K562 (cell line): ENCODE results near the gene POGZ. TPM values are rescaled to one million over a fixed set of nuclear protein-coding genes. Genes with fewer than 3 reads are reported as not detected.

Experiments used
- ARID1B ChIP-seq: fragments of 450-650 bp; IDR thresholded peaks from 2 replicates; pipeline ENCODE4 v1.6.1; 2016; ENCODE audit warnings: antibody characterized with exemption, mild to moderate bottlenecking, inconsistent platforms
- CBFA2T3 ChIP-seq: fragments of 450-650 bp; IDR thresholded peaks from 2 replicates; pipeline ENCODE4 v1.6.1; 2017
- CBX5 ChIP-seq: IDR thresholded peaks from 2 replicates; pipeline ENCODE4 v1.6.1; 2014; ENCODE audit warnings: low read depth, borderline replicate concordance
- MEIS2 ChIP-seq: fragments of 450-650 bp; IDR thresholded peaks from 2 replicates; pipeline ENCODE4 v1.6.1; 2014; ENCODE audit warnings: mild to moderate bottlenecking; ENCODE audit not compliant: partially characterized antibody
- NR2F6 ChIP-seq: fragments of 450-650 bp; formaldehyde crosslinking; IDR thresholded peaks from 2 replicates; pipeline ENCODE4 v1.4.0; 2020; ENCODE audit warnings: mild to moderate bottlenecking
- RB1 ChIP-seq: fragments of 450-650 bp; IDR thresholded peaks from 2 replicates; pipeline ENCODE4 v1.6.1; 2017; ENCODE audit warnings: low read depth, mild to moderate bottlenecking
- SMARCB1 ChIP-seq: IDR thresholded peaks from 2 replicates; pipeline ENCODE4 v1.6.1; 2011; ENCODE audit warnings: improper control_type of control experiment, low read depth; ENCODE audit not compliant: insufficient read length
- SMARCC2 ChIP-seq: fragments of 450-650 bp; IDR thresholded peaks from 2 replicates; pipeline ENCODE4 v1.6.1; 2017; ENCODE audit warnings: antibody characterized with exemption, moderate library complexity, mild to moderate bottlenecking, low read depth
- SOX6 ChIP-seq: fragments of 450-650 bp; IDR thresholded peaks from 2 replicates; pipeline ENCODE4 v1.6.1; 2014; ENCODE audit warnings: mild to moderate bottlenecking
- STAG1 ChIP-seq: sonication (generic); formaldehyde crosslinking; IDR thresholded peaks from 2 replicates; pipeline ENCODE4 v1.5.0; 2020; ENCODE audit warnings: missing genetic modification reagents, borderline replicate concordance
- TCFL5 ChIP-seq: fragments of 250-450 bp; sonication (Bioruptor Pico); conservative IDR thresholded peaks from 2 replicates; pipeline ENCODE4 v1.6.1; 2021; ENCODE audit warnings: mild to moderate bottlenecking, moderate library complexity, matching md5 sums
- TEAD1 ChIP-seq, 2 experiments: fragments of 450-650 bp in 1 of 2; sonication (generic) in 1 of 2; formaldehyde crosslinking; IDR thresholded peaks; 2 replicates each; pipeline versions ENCODE4 v1.4.0 to v1.8.0; 2020 to 2022; ENCODE audit warnings: mild to moderate bottlenecking in 2 of 2, missing genetic modification reagents in 1 of 2
- ZBTB17 ChIP-seq: fragments of 450-650 bp; formaldehyde crosslinking; IDR thresholded peaks from 2 replicates; pipeline ENCODE4 v1.4.0; 2020; ENCODE audit warnings: mild to moderate bottlenecking
- ZC3H11A ChIP-seq: IDR thresholded peaks from 2 replicates; pipeline ENCODE4 v1.6.1; 2012; ENCODE audit warnings: low read depth, low read length, improper control_type of control experiment
- ZNF316 ChIP-seq: fragments of 450-650 bp; IDR thresholded peaks from 2 replicates; pipeline ENCODE4 v1.6.1; 2016
- polyA plus RNA-seq, 8 experiments: library from polyadenylated mRNA; depleted of rRNA in 4 of 8; stranded (reverse) in 5 of 8; unstranded in 3 of 8; fragments of >200 nt; fragmentation: Nextera tagmentation in 2 of 8; fragmentation: Illumina TruSeq in 1 of 8; extraction: Ambion mirVana in 2 of 8; extraction: Trizol in 1 of 8; gene quantifications; 2 replicates each; pipeline versions ENCODE4 v1.2.1 to v1.2.3, GENCODE V29; 2011 to 2014; ENCODE audit warnings: inconsistent platforms in 1 of 8, missing spikeins in 1 of 8
- total RNA-seq, 7 experiments: library from RNA; depleted of rRNA in 6 of 7; stranded (reverse); fragments of >200 nt in 6 of 7; fragmentation: Illumina TruSeq in 2 of 7; extraction: Trizol in 2 of 7; gene quantifications; 2 replicates each; pipeline versions ENCODE4 v1.2.1 to v1.2.3, GENCODE V29; 2011 to 2021; ENCODE audit warnings: low replicate concordance in 1 of 7
- TF ChIP-seq, protein P1 (sequence below): fragments of 250-450 bp; sonication (Bioruptor Pico); IDR thresholded peaks from 2 replicates; pipeline ENCODE4 v1.4.0; 2020
- TF ChIP-seq, protein P2 (sequence below): IDR thresholded peaks from 2 replicates; pipeline ENCODE4 v1.6.1; 2012; ENCODE audit warnings: low read depth, low read length, improper control_type of control experiment, borderline replicate concordance
- TF ChIP-seq, protein P3 (sequence below): fragments of 250-450 bp; sonication (Bioruptor Pico); IDR thresholded peaks from 2 replicates; pipeline ENCODE4 v1.5.0; 2021
- TF ChIP-seq, protein P4 (sequence below): IDR thresholded peaks from 2 replicates; pipeline ENCODE4 v1.6.1; 2011; ENCODE audit not compliant: insufficient read length; ENCODE audit errors: extremely low read depth
- TF ChIP-seq, protein P5 (sequence below): sonication (generic); formaldehyde crosslinking; IDR thresholded peaks from 2 replicates; pipeline ENCODE4 v1.9.0; 2022; ENCODE audit warnings: mild to moderate bottlenecking, missing genetic modification reagents

The POGZ gene
- total and polyA plus RNA-seq, 9 of the 15 experiments (the other 6 are each of a cell fraction or from before 2014, with no cell fraction given): 9.4 to 40.6 (median 21.6) TPM

DNA sequence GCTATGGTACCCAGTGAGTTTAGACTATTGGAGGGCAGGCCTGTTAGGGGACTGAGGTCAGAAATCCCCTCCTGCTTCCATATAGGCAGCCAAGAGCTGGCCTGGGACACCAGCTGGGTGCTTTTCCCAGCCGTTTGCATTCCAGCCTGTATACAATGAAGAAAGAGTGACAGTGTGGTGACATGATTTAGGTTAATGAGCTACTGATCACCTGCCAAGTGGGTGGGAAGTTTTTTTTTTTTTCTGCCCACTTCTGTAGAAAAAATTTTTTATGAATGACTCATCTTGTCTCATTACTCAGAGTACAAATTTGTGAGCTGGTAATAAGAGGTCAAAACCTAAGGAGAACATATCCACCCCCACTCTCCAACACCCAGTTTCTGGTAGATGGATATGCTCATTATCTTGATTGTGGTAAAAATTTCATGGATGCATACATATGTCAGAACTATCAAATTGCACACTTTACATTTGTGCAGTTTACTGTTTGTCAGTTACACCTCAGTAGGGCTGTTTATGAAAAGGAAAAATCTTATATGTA, 35.5 kb upstream of the POGZ start (continued):
- TF ChIP-seq STAG1 (CRISPR knock-in tag) (no peak), RB1 (no peak), SMARCC2 (no peak; the same call in 1 of the 2 replicates), TCFL5 (CRISPR knock-in tag) (no peak), SMARCB1 (no peak), CBFA2T3 (peak; percentile 37), TEAD1 (CRISPR knock-in tag; IDR thresholded peaks at IDR 0.05) (peak; percentile 59 to 89; a peak in 3 of 4 replicates), ARID1B (peak; percentile 53), SOX6 (peak; percentile 67), MEIS2 (peak; percentile 99), ZBTB17 (no peak), NR2F6 (CRISPR knock-in tag) (no peak), ZC3H11A (no peak), ZNF316 (no peak), CBX5 (no peak)
- TF ChIP-seq, protein P1, sequence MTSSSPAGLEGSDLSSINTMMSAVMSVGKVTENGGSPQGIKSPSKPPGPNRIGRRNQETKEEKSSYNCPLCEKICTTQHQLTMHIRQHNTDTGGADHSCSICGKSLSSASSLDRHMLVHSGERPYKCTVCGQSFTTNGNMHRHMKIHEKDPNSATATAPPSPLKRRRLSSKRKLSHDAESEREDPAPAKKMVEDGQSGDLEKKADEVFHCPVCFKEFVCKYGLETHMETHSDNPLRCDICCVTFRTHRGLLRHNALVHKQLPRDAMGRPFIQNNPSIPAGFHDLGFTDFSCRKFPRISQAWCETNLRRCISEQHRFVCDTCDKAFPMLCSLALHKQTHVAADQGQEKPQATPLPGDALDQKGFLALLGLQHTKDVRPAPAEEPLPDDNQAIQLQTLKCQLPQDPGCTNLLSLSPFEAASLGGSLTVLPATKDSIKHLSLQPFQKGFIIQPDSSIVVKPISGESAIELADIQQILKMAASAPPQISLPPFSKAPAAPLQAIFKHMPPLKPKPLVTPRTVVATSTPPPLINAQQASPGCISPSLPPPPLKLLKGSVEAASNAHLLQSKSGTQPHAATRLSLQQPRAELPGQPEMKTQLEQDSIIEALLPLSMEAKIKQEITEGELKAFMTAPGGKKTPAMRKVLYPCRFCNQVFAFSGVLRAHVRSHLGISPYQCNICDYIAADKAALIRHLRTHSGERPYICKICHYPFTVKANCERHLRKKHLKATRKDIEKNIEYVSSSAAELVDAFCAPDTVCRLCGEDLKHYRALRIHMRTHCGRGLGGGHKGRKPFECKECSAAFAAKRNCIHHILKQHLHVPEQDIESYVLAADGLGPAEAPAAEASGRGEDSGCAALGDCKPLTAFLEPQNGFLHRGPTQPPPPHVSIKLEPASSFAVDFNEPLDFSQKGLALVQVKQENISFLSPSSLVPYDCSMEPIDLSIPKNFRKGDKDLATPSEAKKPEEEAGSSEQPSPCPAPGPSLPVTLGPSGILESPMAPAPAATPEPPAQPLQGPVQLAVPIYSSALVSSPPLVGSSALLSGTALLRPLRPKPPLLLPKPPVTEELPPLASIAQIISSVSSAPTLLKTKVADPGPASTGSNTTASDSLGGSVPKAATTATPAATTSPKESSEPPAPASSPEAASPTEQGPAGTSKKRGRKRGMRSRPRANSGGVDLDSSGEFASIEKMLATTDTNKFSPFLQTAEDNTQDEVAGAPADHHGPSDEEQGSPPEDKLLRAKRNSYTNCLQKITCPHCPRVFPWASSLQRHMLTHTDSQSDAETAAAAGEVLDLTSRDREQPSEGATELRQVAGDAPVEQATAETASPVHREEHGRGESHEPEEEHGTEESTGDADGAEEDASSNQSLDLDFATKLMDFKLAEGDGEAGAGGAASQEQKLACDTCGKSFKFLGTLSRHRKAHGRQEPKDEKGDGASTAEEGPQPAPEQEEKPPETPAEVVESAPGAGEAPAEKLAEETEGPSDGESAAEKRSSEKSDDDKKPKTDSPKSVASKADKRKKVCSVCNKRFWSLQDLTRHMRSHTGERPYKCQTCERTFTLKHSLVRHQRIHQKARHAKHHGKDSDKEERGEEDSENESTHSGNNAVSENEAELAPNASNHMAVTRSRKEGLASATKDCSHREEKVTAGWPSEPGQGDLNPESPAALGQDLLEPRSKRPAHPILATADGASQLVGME (CRISPR knock-in tag): no peak
- TF ChIP-seq, protein P2, sequence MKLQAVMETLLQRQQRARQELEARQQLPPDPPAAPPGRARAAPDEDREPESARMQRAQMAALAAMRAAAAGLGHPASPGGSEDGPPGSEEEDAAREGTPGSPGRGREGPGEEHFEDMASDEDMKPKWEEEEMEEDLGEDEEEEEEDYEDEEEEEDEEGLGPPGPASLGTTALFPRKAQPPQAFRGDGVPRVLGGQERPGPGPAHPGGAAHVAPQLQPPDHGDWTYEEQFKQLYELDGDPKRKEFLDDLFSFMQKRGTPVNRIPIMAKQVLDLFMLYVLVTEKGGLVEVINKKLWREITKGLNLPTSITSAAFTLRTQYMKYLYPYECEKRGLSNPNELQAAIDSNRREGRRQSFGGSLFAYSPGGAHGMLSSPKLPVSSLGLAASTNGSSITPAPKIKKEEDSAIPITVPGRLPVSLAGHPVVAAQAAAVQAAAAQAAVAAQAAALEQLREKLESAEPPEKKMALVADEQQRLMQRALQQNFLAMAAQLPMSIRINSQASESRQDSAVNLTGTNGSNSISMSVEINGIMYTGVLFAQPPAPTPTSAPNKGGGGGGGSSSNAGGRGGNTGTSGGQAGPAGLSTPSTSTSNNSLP: peak; percentile 73; the same call in 1 of the 2 replicates
- TF ChIP-seq, protein P3, sequence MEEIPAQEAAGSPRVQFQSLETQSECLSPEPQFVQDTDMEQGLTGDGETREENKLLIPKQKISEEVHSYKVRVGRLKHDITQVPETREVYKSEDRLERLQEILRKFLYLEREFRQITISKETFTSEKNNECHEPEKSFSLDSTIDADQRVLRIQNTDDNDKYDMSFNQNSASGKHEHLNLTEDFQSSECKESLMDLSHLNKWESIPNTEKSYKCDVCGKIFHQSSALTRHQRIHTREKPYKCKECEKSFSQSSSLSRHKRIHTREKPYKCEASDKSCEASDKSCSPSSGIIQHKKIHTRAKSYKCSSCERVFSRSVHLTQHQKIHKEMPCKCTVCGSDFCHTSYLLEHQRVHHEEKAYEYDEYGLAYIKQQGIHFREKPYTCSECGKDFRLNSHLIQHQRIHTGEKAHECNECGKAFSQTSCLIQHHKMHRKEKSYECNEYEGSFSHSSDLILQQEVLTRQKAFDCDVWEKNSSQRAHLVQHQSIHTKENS: no peak
- TF ChIP-seq, protein P4, sequence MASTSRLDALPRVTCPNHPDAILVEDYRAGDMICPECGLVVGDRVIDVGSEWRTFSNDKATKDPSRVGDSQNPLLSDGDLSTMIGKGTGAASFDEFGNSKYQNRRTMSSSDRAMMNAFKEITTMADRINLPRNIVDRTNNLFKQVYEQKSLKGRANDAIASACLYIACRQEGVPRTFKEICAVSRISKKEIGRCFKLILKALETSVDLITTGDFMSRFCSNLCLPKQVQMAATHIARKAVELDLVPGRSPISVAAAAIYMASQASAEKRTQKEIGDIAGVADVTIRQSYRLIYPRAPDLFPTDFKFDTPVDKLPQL: no peak
- TF ChIP-seq, protein P5, sequence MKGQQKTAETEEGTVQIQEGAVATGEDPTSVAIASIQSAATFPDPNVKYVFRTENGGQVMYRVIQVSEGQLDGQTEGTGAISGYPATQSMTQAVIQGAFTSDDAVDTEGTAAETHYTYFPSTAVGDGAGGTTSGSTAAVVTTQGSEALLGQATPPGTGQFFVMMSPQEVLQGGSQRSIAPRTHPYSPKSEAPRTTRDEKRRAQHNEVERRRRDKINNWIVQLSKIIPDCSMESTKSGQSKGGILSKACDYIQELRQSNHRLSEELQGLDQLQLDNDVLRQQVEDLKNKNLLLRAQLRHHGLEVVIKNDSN: no peak
